ENCODE measurements around the gene IL4I1.

DNA sequence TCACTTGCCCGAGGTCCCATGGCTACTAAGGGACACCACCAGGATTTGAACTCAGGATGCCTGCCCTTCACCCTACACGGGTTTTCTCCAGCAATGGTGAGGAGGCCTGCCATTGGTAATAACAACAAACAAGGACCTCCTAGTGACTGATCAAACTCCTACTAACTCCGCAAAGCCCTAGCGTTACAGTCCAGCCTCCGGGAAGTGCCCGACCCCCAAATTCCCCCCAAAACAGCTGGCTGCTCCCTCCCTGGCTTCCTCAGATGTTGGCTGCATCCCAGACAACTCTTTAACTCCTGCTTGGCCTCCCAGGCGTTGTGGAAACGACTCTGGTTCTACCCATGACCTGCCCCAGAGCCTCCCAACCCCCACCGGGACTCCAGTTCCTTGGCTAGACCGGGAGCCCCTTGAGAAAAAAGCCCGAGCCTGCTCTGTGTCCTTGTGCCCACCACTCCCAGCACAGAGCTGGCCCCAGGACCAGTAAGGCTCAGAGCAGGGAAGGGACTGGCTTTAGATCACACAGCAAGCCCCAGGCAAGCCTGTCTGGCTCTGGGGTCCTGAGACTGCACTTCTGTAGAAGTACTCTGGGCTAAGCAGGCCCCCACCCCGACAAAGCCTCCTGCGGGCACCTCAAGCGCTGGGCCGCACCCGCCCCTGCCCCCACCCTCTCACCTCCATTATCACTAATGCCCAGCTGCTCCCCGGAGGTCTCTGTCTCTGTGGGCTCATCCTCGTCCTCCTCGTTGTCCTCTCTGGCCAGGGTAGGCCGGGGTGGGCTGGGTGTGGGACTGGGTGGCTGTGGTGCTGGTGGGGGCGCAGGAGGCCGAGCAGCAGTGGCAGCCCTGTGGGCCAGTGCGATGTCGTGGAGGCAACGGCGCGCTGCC is 24.2 kb downstream of the IL4I1 start:
- TF ChIP-seq EZH2 (IDR thresholded peaks at IDR 0.05) (no peak), POLR2AphosphoS5 (IDR thresholded peaks at IDR 0.05; ENCODE audit: borderline replicate concordance, low read depth, low read length) (no peak)

All from SK-N-MC (cell line).